ENCODE measurements around the gene RAB11FIP4. TPM values are rescaled to one million over a fixed set of nuclear protein-coding genes. Genes with fewer than 3 reads are reported as not detected.

The RAB11FIP4 gene
- total RNA-seq, 1 experiment from 2014 or later: 34.1 TPM

DNA sequence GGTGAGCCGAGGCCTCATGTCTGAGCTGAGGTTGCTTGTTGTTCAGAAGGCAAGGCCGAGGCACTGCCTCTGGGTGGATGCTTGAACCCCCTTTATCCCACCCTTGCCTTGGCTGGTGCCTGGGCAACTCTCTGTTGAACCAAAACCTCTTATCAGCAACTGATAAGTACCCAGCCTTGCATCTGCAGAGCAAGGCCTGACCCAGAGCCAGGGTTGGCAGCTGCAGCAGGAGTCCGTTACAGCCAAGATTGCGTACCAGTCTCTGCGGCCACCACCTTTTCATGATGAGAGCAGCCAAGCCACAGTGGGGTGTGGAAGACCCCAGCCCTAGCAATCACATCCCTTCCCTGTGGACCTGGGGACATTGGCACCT is 118.3 kb downstream of the RAB11FIP4 start:
- in situ Hi-C loops (cut with HindIII; ENCODE audit: low sequenced_read_pairs): no loop called here
- no peak for DNase-seq (ENCODE audit: low spot score)

DNA sequence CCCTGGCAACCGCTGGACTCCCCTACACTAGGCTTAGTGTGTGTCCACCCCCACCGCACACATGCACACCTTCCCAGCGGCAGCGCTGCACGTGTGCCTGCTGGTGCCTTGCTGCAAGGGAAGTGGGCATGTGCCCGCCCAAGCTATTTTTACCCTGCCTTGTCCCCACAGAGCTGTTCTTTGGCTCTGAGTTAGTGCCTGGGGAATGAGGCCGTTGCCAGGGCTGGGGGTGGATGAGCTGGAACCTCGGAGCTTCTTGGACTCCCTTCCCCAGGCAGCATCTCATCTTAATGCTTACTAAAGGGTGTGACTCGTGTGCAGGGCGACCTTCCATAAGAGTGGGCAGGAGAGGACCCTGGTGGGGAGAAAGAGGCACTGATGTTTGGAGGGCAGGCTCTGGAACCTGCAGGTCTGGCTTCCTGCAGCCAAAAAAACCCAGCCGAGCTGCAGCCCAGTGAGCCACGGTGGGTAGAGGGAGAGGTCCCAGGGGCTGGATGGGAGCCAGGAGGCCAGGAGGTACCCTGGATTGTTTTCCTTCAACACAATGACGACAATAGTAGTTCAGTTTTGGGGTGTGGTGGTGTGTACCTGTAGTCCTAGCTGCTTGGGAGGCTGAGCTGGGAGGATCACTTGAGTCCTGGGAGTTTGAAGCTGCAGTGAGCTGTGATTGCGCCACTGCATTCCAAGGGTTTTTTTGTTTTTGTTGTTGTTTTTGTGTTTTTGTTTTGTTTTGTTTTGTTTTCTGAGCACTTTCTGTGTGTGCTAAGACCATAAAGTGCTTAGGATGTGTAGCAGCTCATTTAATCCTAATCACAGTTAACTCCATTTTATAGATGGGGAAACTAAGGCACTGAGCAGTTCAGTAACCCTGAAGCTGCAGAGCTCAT is 119.1 kb downstream of the RAB11FIP4 start:
- in situ Hi-C loops (cut with HindIII; ENCODE audit: low sequenced_read_pairs): no loop called here
- DNase-seq (ENCODE audit: low spot score): peak; percentile 76

DNA sequence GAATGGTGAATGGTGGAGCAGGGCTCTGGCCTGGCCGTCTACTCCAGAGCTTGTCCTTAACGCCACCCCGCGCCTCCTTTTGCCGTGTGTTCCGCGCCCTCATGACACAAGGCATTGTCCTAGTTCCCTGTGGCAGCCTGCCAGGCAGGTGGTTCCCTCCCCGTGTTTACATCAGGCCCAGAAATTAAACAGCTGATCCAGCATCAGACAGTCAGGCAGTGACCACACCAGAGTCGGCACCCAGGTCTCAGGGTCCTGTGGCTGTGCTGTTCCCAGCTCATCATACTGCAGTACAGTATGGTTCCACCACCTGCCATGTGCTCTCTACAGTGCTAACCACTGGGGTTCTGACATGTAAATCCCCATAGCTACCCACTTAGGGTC is 119.7 kb downstream of the RAB11FIP4 start:
- DNase-seq (ENCODE audit: low spot score): peak; percentile 71
- in situ Hi-C loops (cut with HindIII; ENCODE audit: low sequenced_read_pairs): no loop called here

DNA sequence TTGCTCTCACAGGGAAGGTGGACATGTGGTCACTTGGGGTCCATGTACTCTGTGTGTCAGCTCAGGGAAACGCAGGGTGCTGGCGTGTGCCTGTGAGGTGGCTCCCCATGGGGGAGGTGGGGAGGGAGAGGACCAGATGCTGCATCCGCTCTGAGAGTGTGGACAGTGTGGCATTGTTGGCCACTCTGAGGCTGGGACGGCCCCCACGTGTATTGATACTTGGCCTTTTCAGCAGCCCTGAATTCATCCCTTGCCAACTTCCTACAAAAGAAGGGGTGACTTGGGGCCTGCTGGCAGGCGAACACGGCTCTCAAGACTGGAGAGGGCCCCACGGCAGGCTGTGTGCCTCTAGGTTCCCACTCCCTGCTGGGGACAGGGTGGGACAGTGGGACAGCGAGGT is 120.1 kb downstream of the RAB11FIP4 start:
- no peak for DNase-seq (ENCODE audit: low spot score)
- in situ Hi-C loops (cut with HindIII; ENCODE audit: low sequenced_read_pairs): no loop called here

DNA sequence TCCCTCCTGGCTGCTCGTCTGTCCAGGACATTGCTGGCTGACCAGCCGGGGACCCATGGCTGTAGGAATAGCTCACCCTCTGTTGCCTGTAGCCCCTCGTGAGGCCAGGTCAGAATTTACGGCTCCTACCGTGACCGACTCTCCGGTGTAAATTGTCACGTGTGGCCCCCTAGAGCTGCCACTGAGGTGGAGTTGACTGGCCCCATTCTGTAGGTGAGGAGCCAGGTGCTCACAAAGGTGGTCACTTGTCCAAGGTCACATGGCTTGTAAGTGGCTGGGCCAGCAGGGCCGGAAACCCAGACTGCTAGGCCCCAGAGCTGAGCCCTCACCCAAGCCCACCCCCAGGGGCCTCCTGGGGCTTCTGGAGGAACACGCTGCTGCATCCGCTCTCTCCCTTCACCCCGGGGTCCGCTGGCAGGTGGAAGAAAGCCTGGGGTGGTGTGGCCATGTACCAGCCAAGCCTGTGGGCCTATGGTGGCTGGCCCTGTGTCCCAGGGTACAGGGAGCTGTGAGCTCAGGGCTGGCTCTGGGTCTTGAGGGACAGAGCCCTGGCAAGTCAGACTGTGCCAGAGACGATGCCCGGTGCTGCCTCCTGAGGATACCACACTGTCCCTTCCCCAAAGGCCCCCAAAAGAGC is 120.7 kb downstream of the RAB11FIP4 start:
- in situ Hi-C loops (cut with HindIII; ENCODE audit: low sequenced_read_pairs): no loop called here
- DNase-seq (ENCODE audit: low spot score): no peak

DNA sequence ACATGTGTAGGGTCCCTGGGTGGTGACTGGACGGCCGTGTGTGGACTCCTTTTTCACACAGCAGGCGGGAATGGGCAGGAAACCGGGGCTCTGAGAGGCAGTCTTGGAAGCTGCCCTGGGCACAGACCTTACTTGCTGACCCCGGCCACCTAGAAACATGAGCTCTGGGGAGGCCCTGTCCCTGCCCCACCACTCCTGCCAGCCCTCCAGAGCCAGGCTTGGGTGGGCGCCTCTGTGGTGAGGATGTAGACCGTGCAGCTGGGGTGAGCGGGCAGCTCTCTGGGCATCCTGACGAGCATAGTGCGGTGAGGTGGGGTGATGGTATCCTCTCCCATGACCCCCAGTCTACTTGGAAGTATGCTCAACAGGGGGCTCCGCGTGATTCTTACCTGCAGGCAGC is 121.3 kb downstream of the RAB11FIP4 start:
- DNase-seq (ENCODE audit: low spot score): no peak
- in situ Hi-C loops (cut with HindIII; ENCODE audit: low sequenced_read_pairs): no loop called here

DNA sequence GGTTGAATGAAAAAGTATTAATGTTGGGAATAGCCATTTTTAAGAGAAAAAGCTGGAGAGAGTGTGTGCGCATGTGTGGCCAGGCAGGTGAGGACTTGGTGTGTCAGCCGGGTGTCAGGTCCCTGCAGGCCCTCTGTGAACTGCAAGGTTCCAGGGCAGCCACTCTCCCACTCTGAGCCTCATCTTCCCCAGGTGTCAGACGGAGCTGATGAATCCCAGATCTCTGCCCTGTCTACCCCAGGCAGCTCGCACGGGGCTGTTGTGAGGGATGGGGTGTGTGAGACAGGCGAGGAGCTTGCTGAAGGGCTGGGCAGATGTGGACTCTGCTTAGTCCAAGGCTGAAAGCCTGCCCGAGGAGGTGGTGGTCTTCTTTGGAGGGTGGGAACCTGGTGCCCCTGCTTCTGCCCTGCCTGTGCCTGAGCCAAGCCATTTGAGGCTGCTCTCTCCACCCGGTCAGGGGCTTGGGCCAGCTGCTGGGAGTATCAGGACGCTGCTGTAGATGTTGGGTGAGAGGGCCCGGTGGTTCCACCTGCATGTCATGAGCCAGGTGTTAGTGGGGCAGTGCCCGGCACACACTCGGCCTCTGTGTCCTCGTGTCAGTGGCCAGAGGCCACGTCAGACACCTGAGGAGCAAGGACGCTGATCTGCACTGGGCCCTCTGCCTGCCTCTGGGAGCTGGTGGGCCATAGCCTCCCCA is 122.4 kb downstream of the RAB11FIP4 start:
- no peak for DNase-seq (ENCODE audit: low spot score)
- in situ Hi-C loops (cut with HindIII; ENCODE audit: low sequenced_read_pairs): no loop called here

DNA sequence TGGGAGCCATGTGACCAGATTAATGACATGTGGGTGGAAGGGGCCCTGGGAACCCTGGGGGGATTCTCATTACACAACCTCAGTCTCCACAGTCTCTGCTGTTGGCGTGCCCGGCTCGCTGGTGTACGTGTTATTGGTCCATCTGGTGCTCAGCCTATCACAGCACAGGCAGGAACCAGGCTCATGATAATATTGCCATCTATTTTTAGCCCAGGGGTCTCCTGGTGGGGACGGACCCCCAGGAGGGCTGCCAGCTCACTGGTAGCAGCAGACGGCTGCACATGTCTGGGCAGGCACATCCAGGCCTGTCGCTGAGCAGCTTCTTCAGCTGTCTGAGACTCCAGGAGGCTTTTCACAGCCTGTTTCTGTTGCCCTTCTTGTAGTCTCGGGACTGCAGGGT is 123.8 kb downstream of the RAB11FIP4 start:
- DNase-seq (ENCODE audit: low spot score): no peak
- in situ Hi-C loops (cut with HindIII; ENCODE audit: low sequenced_read_pairs): no loop called here

DNA sequence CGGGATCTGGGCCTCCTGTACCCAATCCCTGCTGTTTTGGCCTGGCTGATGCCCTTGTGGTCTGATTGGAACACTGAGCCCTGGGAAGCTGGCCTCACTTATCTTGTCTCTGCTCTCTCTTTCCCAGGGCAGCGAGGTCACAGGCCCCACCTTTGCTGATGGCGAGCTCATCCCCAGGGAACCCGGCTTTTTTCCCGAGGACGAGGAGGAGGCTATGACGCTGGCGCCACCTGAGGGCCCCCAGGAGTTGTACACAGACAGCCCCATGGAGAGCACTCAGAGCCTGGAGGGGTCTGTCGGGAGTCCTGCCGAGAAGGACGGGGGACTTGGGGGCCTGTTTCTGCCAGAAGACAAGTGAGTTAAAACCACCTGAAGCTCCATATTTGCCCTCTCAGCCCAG is 126.0 kb downstream of the RAB11FIP4 start:
- in situ Hi-C loops (cut with HindIII; ENCODE audit: low sequenced_read_pairs): no loop called here
- no peak for DNase-seq (ENCODE audit: low spot score)

DNA sequence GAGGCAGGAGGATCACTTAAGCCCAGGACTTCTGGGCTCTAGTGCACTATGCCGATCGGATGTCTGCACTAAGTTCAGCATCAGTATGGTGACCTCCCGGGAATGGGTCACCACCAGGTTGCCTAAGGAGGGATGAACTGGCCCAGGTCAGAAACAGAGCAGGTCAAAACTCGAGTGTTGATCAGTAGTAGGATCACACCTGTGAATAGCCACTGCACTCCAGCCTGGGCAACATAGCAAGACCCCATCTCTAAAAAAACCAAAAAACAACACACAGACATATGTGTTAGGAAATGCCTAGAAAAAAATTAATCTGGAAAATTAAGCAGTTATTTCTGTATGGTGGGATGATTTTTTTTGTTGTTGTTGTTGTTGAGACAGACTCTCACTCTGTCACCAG is 127.0 kb downstream of the RAB11FIP4 start:
- no peak for DNase-seq (ENCODE audit: low spot score)
- in situ Hi-C loops (cut with HindIII; ENCODE audit: low sequenced_read_pairs): no loop called here

DNA sequence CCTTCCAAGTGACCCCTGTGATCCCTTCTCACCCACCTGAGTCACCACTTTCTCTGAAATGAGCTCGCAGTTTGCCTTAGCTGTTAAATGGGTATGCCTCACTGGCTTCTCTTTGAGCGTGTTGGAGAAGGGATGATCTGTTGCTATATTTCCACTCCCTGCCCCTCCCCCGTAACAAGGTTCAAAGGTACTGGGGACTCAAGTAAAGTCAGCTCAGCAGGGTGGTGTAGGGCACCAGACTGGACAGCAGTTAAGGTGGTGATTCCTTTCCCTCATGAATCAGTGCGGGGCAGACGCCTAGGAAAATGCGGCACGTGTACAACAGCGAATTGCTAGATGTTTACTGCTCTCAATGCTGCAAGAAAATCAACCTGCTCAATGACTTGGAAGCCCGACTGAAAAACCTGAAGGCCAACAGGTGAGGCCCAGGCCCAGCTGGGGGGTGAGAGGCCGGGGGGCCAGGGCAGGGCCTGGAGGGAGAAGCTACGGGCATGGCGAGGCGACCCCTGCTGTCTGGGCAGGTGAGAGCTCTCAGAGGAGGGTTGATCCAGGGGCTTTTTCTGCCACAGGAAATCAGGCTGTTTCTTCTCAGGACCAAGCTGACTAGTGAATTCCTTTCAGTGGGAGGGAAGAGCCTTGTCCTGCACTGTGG is 130.3 kb downstream of the RAB11FIP4 start:
- in situ Hi-C loops (cut with HindIII; ENCODE audit: low sequenced_read_pairs): no loop called here
- no peak for DNase-seq (ENCODE audit: low spot score)

DNA sequence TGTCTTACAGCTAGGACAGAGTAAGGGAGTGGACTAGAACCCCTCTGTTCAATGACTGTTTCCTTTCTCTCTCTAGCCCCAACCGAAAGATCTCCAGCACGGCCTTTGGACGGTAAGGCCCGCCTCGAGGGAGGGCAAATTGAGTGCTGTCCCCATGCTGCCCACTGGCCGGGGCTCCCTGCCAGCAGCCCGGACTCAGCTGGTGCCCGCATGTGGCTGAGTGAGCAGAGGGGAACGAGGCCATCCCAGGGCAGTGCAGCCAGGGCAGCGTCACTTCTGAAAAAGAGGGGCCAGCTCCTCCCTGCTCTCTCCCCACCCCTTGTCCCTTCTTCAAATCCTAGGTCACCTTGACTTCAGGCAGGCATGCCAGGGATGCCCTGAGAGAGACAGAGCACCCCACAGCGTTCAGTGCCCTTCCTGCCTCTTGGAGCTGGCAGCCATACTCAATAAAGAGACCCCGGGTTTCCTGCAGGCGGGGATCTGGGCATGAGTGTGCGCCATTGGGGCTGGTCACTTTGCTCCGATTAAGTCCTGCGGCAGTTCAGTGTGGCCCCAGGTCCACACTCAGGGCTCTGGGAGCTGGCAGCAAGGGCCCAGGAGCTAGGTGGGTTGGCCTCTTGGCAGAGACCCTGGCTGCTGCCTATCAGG is 130.9 kb downstream of the RAB11FIP4 start:
- no peak for DNase-seq (ENCODE audit: low spot score)
- in situ Hi-C loops (cut with HindIII; ENCODE audit: low sequenced_read_pairs): no loop called here

DNA sequence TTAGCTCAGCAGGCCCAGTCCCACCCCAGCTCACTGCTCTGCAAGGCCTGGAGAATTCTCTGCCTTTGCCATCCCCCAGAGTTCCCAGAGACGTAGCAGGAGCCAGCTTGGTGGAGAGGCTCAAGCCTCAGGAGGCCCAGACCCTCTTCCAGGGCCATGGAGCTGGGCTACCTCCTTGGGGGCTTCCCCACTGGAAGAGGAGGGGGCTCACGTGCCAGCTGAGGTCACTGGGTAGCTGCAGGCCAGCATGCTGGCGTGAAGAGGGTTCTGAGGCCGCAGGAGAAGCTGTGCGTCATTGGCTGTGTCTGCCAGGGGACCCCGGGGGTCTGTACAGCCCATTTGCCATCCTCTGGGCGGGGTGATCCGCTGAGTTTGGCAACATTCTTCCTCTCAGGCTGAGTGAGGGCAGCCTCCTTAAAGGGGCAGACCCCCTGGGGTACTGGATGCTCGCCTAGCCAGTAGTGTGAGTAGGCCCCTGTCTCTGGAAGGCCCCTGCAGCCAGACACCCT is 131.6 kb downstream of the RAB11FIP4 start:
- in situ Hi-C loops (cut with HindIII; ENCODE audit: low sequenced_read_pairs): no loop called here
- no peak for DNase-seq (ENCODE audit: low spot score)

DNA sequence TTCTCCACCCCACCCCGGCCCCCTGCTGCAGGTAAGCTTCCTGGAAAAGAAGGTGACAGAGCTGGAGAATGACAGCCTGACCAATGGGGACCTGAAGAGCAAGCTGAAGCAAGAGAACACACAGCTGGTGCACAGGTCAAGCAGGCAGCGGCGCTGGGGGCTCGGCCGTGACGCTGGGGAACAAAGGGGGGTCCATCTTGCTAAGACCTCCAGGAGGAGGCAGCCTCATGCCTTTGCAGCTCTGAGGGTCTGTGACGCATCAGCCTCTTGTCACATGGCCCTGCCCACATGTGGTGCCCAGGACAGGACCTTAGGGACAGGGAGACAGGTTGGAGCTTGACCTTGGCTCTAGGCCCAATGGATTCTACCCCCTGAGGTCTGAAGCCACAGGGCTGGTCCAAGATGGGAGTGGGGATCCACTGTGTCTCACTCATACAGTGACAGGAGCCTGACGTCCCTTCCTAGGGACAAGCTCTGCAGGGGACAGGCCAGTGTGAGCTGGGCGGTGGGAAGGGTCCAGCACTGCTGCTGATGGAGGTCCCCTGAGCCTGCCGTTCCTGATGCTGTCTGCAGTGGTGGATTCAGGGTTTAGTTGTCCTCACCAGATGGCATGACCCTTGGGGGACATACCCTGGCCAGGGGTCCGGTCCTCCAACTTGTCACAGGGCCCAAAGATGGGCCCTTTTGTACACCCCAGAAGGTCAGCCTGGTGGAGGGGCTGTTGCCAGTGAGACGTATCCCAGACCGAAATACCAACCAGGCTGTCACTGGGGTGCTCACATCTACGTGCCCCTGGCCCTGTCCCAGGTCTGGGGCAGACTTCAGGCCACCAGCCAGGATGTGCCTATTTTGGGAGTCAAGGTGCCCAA is 132.6 kb downstream of the RAB11FIP4 start:
- in situ Hi-C loops (cut with HindIII; ENCODE audit: low sequenced_read_pairs): no loop called here
- no peak for DNase-seq (ENCODE audit: low spot score)

DNA sequence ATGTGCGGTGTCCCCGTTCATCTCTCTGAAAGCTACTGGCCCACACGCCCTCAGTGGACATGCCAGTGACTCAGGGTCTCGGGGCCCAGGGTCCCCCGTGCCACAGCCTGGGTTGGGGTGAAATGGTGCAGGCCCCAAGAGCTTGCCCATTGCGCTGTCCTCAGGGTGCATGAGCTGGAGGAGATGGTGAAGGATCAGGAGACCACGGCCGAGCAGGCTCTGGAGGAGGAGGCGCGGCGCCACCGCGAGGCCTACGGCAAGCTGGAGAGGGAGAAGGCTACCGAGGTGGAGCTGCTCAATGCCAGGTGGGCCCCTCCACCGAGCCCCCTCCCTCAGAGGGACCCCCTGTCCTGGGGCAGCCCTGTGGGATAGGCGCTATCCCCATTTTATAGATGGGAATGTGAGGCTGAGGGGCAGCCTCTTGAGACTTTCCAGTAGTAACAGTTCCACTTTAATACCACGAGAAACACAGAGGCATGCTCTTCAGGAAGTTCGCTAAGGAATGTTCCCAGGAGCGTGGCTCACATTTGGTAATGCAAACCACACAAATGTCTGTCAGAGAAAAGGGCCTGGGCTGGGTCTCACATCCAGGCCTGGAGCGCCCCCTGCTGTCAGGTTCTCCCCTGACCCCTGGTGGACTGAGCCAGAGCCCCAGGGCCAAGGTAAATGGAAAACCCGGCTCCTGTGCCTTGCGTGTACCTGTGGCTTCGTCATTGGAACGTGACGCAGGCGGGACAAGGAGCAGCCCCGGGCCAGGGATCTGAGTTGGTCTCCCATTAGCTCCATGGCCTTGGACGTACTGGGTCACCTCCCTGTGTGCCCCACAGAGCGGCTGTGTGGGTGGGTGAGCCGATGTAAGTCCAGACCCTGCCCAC is 133.7 kb downstream of the RAB11FIP4 start:
- in situ Hi-C loops (cut with HindIII; ENCODE audit: low sequenced_read_pairs): no loop called here
- peak; percentile 86 for DNase-seq (ENCODE audit: low spot score)

DNA sequence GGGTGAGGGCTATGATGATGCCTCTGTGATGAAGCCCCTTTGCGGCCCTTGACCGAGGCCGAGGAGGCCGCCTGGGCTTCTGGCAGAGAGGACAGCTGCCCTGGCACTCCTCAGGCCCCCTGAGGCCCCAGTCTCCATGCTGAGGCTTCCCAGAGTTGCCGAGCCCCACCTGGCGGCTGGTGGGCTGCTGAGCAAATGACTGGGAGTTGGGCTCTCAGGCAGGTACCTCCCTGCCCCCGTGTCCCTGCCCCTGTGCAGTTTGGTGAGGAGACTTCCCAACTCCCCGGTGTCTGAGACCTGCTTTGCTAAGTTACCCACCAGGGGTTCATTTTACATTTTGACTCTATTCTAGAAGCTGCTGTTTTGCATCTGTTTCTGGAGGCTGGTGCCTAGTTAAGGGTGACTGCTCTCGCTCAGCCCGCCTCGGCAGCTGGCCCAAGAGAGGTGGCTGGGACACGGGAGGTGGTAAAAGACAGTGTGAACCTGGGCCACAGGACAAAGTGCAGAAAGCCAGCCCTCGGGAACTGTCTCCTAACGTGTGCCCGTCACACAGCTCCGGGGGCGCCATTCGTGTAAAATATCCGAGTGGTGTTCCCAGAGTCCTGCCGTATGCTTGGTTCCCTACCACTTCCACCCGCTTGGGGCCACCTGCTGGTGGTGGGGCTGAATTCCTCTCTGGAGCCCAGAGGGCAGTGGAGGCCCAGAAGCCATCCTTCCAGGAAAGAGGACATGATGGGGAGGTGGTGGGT is 134.5 kb downstream of the RAB11FIP4 start:
- DNase-seq (ENCODE audit: low spot score): peak; percentile 47
- in situ Hi-C loops (cut with HindIII; ENCODE audit: low sequenced_read_pairs): no loop called here

DNA sequence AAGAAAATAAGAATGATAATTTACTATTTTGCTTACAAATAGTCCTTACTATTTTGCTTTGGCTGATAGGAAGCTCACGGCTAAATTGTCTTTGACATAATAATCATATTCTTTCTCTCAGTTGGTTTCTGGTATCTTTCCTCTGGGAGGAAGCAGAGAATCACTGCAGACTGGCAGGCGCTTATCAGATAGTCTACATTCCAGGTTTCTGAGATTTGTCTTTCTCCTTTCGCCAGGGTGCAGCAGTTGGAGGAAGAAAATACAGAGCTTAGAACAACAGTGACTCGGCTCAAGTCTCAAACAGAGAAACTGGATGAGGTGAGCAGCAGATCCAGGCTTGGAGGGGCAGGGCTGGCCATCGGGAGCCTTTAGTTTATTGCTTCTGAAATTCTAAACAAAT is 136.1 kb downstream of the RAB11FIP4 start:
- in situ Hi-C loops (cut with HindIII; ENCODE audit: low sequenced_read_pairs): no loop called here
- DNase-seq (ENCODE audit: low spot score): no peak
